CD4-positive, alpha-beta T cell treated with Interferon gamma for 1 hour (primary cell): ENCODE measurements around the gene CWF19L2.
"Not testable (repeated sequence)": the region's sequence is repeated elsewhere in the genome, so short reads cannot be mapped to it uniquely, and the experiment has no call there.

Experiments
- DNase-seq: peaks from one replicate; pipeline ENCODE4 v3.0.0-alpha.2; 2020

The CWF19L2 gene

GRCh38 chr11:107430525-107430924, 27.1 kb downstream of the CWF19L2 start:
- no peak for DNase-seq

GRCh38 chr11:107427569-107428180, 29.9 kb downstream of the CWF19L2 start:
- DNase-seq, result no peak

- no peak for DNase-seq
Observed at GRCh38 chr11:107413352-107413751, 44.3 kb downstream of the CWF19L2 start.

- DNase-seq, result no peak
Observed at GRCh38 chr11:107408762-107409211, 48.8 kb downstream of the CWF19L2 start.

GRCh38 chr11:107405260-107405659, 52.4 kb downstream of the CWF19L2 start:
- DNase-seq, result no peak

- not testable (repeated sequence) for DNase-seq
Observed at GRCh38 chr11:107401131-107401530, 56.5 kb downstream of the CWF19L2 start.

GRCh38 chr11:107397357-107397756, 60.3 kb downstream of the CWF19L2 start:
- DNase-seq, result no peak

GRCh38 chr11:107392611-107393010, 65.0 kb downstream of the CWF19L2 start:
- no peak for DNase-seq

GRCh38 chr11:107390701-107391100, 66.9 kb downstream of the CWF19L2 start:
- not testable (repeated sequence) for DNase-seq

- DNase-seq, result no peak
Observed at GRCh38 chr11:107387666-107388065, 70.0 kb downstream of the CWF19L2 start.

- DNase-seq, result no peak
Observed at GRCh38 chr11:107385361-107385981, 72.2 kb downstream of the CWF19L2 start.

GRCh38 chr11:107384144-107384852, 73.3 kb downstream of the CWF19L2 start:
- no peak for DNase-seq

GRCh38 chr11:107372439-107372838, 85.2 kb downstream of the CWF19L2 start:
- no peak for DNase-seq

- DNase-seq, result no peak
Observed at GRCh38 chr11:107370390-107370789, 87.2 kb downstream of the CWF19L2 start.

GRCh38 chr11:107359701-107360100, 97.9 kb downstream of the CWF19L2 start:
- no peak for DNase-seq

GRCh38 chr11:107357877-107358276, 99.7 kb downstream of the CWF19L2 start:
- no peak for DNase-seq

- no peak for DNase-seq
Observed at GRCh38 chr11:107354780-107355179, 102.8 kb downstream of the CWF19L2 start.

GRCh38 chr11:107337917-107338316, 119.7 kb downstream of the CWF19L2 start:
- no peak for DNase-seq

- no peak for DNase-seq
Observed at GRCh38 chr11:107331728-107332127, 125.9 kb downstream of the CWF19L2 start.

GRCh38 chr11:107329164-107329563, 128.5 kb downstream of the CWF19L2 start:
- DNase-seq, result no peak

- DNase-seq, result no peak
Observed at GRCh38 chr11:107316426-107316825, 141.2 kb downstream of the CWF19L2 start.

- DNase-seq, result no peak
Observed at GRCh38 chr11:107307991-107308390, 149.6 kb downstream of the CWF19L2 start.

GRCh38 chr11:107301878-107302277, 155.7 kb downstream of the CWF19L2 start:
- DNase-seq, result no peak

- DNase-seq, result no peak
Observed at GRCh38 chr11:107293677-107294344, 163.8 kb downstream of the CWF19L2 start.
